ENCODE data around the gene NR2C2. TPM values are rescaled to one million over a fixed set of nuclear protein-coding genes. Genes with fewer than 3 reads are reported as not detected.

Gene NR2C2
- total and polyA plus RNA-seq, 2 of the 13 experiments (the other 11 are each of a cell fraction or from before 2014, with no cell fraction given) = 7.8 to 11.8 TPM

- TF ChIP-seq ZNF230 (CRISPR knock-in tag; IDR thresholded peaks at IDR 0.05) = no peak
- TF ChIP-seq ZBTB4 (CRISPR knock-in tag; IDR thresholded peaks at IDR 0.05; ENCODE audit: borderline replicate concordance) = no peak
- no peak for TF ChIP-seq MTA1 (CRISPR knock-in tag; IDR thresholded peaks at IDR 0.05; ENCODE audit: borderline replicate concordance)
- TF ChIP-seq PATZ1 (CRISPR knock-in tag; IDR thresholded peaks at IDR 0.05) = no peak
- TF ChIP-seq MLLT10 (CRISPR knock-in tag; IDR thresholded peaks at IDR 0.05) = no peak
- TF ChIP-seq MAFK (conservative IDR thresholded peaks at IDR 0.05 in 1 of 2, IDR thresholded peaks at IDR 0.05 in 1 of 2; ENCODE audit: low read length in 2 of 2) = no peak
- no peak for TF ChIP-seq ZNF878 (CRISPR knock-in tag; IDR thresholded peaks at IDR 0.05)
- no peak for TF ChIP-seq ZNF772 (CRISPR knock-in tag; IDR thresholded peaks at IDR 0.05)
- TF ChIP-seq TBX2 (CRISPR knock-in tag; IDR thresholded peaks at IDR 0.05; ENCODE audit: borderline replicate concordance) = peak; percentile 38; the same call in 1 of the 2 replicates
- TF ChIP-seq CEBPG (CRISPR knock-in tag; IDR thresholded peaks at IDR 0.05) = no peak
- no peak for TF ChIP-seq RFXANK (CRISPR knock-in tag; IDR thresholded peaks at IDR 0.05)
- TF ChIP-seq MYC (CRISPR knock-in tag; IDR thresholded peaks at IDR 0.05; ENCODE audit: borderline replicate concordance) = peak; percentile 63; the same call in 1 of the 2 replicates
- TF ChIP-seq ARHGAP35 (CRISPR knock-in tag; IDR thresholded peaks at IDR 0.05; ENCODE audit: borderline replicate concordance) = no peak
- peak; percentile 19; the same call in 1 of the 2 replicates for TF ChIP-seq MEIS2 (CRISPR knock-in tag; IDR thresholded peaks at IDR 0.05)
- no peak for TF ChIP-seq RAD51 (IDR thresholded peaks at IDR 0.05; ENCODE audit: borderline replicate concordance)
- no peak for TF ChIP-seq HOMEZ (CRISPR knock-in tag; IDR thresholded peaks at IDR 0.05; ENCODE audit: low read depth)
- no peak for TF ChIP-seq RXRB (CRISPR knock-in tag; IDR thresholded peaks at IDR 0.05; ENCODE audit: borderline replicate concordance)
- TF ChIP-seq ELF4 (CRISPR knock-in tag; IDR thresholded peaks at IDR 0.05; ENCODE audit: borderline replicate concordance) = no peak
- TF ChIP-seq ZNF460 (CRISPR knock-in tag; IDR thresholded peaks at IDR 0.05; ENCODE audit: borderline replicate concordance) = no peak
- TF ChIP-seq YEATS2 (CRISPR knock-in tag; IDR thresholded peaks at IDR 0.05; ENCODE audit: borderline replicate concordance) = peak; percentile 16; the same call in 1 of the 2 replicates
- no peak for TF ChIP-seq PRDM4 (CRISPR knock-in tag; IDR thresholded peaks at IDR 0.05; ENCODE audit: borderline replicate concordance)
Measured at GRCh38 chr3:14947100-14947885, at the start of gene NR2C2 (continued).
